Activated CD4-positive, CD25-positive, alpha-beta regulatory T cell (primary cell): ENCODE measurements around the gene APH1A.
"Not testable (repeated sequence)": the region's sequence is repeated elsewhere in the genome, so short reads cannot be mapped to it uniquely, and the experiment has no call there.

ENCODE experiments used
- DNase-seq, 4 experiments: peaks; one replicate each; lab custom pipeline; 2025; lab: John Stamatoyannopoulos, UW

APH1A gene

DNA sequence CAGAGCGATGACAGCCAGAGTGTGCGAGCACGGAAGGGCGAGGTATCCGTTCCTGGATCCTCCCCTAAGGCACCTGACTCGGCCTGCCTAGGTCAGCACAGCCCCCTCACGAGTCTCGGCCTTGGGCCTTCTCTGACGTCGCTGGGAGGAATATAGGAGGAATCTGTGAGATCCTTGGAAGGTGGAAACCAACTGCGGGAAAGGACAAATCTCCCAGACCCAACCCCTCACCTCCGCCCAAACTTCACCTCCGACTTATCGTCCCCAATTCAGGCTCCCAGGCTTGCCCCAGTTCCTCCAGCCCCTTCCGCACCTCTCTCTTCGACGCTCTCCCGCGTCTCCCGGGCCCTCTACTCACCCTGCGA lies 494 bp downstream of the APH1A start:
- peak in 2 of 4 experiments; percentile 4 to 20 for DNase-seq

DNA sequence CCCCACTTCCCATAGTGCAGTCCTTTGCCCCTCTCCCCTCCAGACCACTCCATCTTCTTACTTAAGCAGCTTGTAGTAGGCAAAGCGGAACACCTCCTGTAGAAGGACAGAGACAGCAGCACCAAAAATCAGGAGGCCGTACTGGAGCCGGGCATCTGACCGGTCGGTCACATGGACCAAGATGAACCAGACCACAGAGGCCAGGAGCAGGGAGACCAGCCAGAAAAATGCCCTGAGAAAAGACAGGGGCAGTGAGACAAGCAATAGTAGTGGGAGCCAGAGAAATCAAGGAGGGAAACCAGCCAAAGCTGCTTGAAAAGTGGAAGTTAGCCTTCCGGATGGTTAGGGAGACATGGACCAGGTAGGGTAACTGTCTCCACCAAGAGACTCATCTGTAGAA lies 920 bp downstream of the APH1A start:
- no peak for DNase-seq

- no peak for DNase-seq
These were observed 5.3 kb downstream of the APH1A start for GRCh38 chr1:150263549-150263948.

GRCh38 chr1:150262388-150263320 lies 6.2 kb downstream of the APH1A start:
- DNase-seq = no peak

DNA sequence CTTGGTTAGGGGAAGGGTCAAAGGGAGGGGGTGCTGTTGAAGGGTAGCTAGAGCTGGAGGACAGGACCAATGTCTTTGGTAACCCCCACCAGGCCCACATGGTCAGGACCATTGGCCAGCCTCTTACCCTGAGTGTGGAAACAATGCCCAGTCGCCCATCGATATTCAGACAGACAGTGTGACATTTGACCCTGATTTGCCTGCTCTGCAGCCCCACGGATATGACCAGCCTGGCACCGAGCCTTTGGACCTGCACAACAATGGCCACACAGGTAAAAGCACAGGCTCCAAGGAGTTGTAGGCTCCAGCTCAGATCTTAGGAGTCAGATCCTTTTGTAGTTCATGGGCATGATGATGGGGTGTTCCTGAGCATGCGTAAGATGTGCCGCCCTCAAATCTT lies 7.4 kb downstream of the APH1A start:
- DNase-seq = no peak

GRCh38 chr1:150259758-150260669 lies 8.8 kb downstream of the APH1A start:
- no peak for DNase-seq

GRCh38 chr1:150259217-150259616 lies 9.6 kb downstream of the APH1A start:
- DNase-seq = no peak

- no peak for DNase-seq
These were observed 10.9 kb downstream of the APH1A start, which contains the start of gene CA14 for GRCh38 chr1:150257624-150258585. TSS of gene CA14 (plus strand) at chr1:150257774. CDS start at chr1:150258129, 355 bp downstream.

DNA sequence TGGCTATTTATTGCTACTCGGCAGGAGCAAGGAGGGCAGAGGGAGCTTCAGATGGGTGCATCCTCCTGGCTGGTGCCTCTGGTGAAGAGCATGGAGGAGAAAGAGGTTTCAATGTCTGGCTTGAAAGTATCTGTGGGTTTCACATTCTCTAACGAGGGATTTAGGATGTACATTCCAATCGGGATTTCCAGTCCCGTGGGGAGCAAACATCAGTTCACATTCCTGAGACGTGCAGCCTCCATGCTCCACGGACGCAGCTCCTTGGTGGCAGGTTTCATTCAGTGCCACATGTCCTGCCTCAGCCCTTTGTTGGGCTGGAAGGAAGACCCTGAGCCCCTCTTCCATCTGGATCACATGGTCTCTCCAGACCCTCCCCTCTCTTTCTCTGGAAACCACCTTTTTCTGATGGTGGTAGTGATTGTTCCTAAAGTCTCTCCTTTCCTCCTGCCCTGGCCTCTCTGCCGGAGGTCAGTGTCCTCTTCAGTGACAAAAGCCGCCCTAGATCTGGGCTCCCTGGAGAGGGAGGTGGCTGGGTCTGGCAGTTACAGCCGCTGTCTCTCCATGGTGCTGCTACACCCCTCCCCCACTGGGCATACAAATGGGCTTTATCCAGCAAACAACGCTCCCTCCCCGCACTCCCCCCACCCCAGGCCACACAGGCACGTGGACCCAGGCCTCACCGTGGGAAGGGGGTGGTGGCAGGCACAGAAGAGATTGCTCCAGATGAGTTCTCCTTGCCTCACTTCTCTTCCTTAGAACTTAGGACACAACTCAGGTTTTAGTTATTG lies 12.1 kb downstream of the APH1A start:
- no peak for DNase-seq

DNA sequence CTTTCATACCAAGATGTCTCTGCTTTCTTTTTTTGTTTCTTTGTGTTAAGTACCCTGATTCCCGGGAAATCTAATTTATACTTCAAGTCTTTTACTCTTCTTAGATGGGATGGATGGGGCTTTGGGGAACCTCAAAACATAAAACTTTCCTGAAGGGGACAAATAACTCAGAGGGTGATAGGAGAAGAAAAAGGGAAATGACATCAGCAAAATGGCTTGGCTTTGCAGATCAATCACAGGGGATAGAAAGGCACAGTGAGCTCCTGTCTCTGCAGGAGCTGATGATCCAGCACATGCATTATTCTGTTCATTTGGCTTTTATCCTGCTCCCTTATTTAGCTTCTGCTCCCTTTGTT lies 12.6 kb downstream of the APH1A start:
- no peak for DNase-seq

DNA sequence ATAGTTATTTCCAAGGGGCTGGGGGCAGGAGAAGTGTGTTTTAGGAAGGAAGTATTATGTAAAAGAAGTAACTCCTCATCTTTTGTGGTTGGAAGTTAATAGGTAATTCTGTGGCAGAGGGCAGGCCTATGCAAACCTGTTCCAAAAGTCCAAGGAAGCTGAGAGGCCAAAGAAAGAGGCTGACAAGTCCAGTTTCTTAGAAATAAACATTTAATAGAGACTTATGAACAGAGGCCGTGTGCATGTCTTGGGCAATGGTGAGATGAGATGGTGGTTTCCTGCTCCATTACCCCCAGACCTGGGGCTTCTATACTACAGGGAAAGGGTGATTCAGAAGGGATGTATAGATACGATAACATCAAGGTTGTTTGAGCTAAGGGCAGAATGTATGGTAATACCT lies 18.9 kb downstream of the APH1A start:
- no peak for DNase-seq

DNA sequence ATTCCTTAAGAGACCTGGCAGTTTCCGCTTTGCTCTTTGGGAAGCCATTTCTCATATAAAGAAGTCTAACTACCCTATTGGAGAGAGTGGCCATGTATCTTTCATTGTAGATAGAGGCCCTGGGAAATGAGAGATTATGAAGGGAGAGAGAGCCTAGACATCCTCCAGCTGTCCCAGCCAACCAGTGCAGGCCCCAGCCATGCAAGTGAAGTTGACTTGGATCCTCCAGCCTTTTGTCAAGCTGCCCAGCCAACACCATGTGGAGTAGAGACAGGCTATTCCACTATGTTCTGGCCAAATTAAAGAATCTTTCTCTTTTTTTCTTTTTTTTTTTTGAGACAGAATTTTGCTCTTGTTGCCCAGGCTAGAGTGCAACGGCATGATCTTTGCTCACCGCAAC lies 25.8 kb downstream of the APH1A start:
- no peak for DNase-seq

- DNase-seq = no peak
These were observed 31.1 kb downstream of the APH1A start for GRCh38 chr1:150237746-150238145.

DNA sequence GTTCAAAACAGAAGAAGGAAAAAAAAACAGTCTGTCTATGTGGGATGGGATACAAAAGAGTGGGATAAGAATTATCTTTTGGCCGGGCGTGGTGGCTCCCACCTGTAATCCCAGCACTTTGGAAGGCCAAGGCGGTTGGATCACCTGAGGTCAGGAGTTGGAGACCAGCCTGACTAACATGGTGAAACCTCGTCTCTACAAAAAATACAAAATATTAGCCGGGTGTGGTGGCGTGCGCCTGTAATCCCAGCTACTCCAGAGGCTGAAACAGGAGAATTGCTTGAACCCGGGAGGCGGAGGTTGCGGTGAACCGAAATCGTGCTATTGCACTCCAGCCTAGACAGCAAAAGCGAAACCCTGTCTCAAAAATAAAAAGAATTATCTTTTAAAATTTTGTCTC lies 31.6 kb downstream of the APH1A start:
- not testable (repeated sequence) for DNase-seq

DNA sequence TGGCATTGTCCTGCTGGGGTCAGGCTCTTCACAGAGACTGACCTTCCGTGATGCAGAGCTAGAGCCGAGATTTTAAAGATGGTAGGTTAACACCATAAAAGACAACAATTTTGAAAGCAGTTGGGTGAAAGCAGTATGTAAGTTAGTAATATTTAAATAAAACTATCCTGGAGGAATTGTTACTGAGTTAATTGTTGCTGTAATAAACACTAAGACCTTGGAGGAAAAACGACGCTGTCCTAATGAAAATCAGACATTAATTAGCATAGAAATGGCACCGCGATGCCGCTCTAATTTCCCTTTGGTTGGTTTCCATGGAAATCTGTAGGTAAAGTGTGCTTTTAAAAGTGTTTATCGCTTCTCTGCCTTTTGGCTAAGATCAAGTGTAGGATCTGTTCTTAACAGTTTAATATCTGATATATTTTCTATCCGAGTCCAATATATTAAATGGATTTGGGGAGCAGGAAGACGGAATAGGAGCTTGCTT lies 32.2 kb downstream of the APH1A start:
- DNase-seq = no peak

DNA sequence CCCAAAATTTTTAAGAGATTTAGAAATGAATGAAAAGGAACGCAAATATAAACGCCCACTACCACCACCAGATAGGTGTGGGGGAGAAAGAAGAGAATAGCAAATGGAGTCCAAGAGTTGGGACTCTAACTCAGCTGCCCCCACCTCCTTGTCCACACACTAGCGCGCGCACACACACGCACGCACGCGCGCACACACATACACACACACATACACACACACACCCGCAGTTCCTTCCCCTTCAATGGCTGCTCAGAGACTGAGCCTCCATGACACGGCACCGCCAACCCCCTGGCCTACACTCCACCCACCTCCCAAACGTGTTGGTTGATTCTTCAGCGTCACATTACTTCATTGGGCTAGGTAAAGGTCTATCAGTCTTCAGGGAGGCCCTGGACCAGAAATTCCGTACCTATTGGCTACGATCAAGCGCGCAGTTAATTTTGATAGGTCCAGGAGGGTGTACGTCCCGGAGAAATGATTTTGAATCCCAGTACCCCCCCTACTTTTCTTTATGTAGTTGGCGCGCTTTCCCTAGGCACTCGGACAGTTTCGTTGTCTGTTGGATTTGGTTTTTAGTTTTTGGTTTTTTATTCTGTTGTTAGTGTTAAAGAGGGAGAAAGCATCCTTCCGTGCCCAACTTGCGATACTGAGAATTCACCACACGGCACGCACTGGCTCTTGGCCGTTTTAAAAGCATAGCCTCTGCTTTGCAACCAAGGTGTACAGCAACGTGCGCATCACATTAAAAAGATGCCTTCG lies 32.8 kb downstream of the APH1A start, which contains the start of gene ANP32E:
TSS of gene ANP32E (minus strand) at position 261 of the 762 bp plus-strand sequence. CDS start 326 bp downstream, outside the sequence.
- peak; percentile 76 to 86 (median 84) for DNase-seq

GRCh38 chr1:150235294-150235851 lies 33.4 kb downstream of the APH1A start:
- peak in 2 of 4 experiments; percentile 12 to 31 for DNase-seq

DNA sequence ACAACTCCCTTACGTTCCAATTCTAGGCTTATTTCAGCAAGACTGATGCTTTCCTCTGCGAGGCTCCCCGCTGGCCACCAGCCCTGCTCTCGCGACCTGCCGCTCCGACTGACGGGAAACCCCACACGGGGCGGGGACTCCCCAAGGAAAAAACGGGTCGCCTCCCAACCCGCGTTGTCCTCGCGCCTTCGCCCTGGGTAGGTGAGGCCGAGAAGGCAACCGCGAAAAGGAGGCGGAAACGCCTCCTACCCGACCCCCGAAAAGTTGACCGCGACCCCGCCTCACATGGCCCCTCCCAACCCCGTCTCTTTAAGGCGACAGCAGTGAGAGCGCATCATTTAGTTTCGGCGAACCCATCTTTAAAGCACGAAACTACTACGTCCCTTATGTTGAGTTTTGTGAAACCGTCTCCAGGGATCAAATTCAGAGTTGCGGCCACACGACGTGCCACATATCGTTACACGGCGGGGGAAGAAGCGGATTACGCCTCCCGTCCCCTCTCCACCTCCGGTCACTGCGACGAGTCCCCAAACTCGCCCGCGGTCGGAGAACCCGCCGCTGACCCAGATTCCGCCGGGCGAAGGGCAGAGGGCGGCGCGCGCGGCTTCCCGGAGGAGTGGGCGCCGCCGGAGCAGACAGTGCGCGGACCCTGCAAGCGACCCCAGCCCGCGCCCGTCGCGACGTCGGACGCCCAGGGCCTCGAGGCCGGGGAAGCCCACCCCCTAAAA lies 34.1 kb downstream of the APH1A start:
- peak; percentile 63 to 68 (median 64) for DNase-seq

DNA sequence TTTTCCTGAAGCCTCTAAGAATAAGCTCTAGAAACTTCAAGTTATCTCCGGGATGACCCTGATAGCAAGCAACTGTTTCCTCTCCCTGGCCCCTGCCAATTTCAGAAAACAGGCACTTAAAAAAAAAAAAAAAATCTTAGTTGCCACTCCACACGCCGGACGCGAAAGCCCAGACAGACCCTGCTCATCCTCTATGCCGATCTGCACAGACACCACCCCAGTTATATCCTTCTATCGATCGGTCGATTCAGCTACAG lies 34.6 kb downstream of the APH1A start:
- no peak for DNase-seq
